BJ (cell line): ENCODE data around the gene PRKCH. TPM values are rescaled to one million over a fixed set of nuclear protein-coding genes. Genes with fewer than 3 reads are reported as not detected.

Source experiments
- CTCF ChIA-PET: fragments of 350-600 bp; formaldehyde crosslinking; extraction: SDS; loops from one replicate; lab custom pipeline; 2021; ENCODE audit warnings: antibody characterized with exemption, inconsistent platforms; lab: Yijun Ruan, JAX
- POLR2A ChIA-PET: fragments of 300-600 bp; sonication (Branson Sonifier 250); formaldehyde crosslinking; extraction: SDS; loops from one replicate; lab custom pipeline; 2021; ENCODE audit warnings: antibody characterized with exemption; lab: Charles Lee
- DNase-seq: peaks from one replicate; pipeline ENCODE4 v3.0.0-alpha.2; 2011; ENCODE audit warnings: low read depth
- H3K27me3 ChIP-seq: 2 replicates; pipeline ENCODE4 v1.6.0; 2011; ENCODE audit warnings: low read length; ENCODE audit not compliant: control insufficient read depth, insufficient read depth
- H3K36me3 ChIP-seq: 2 replicates; pipeline ENCODE4 v1.5.1; 2011; ENCODE audit warnings: low read length; ENCODE audit not compliant: control insufficient read depth, insufficient read depth
- H3K4me3 ChIP-seq: 2 replicates; pipeline ENCODE4 v1.5.1; 2011; ENCODE audit warnings: low read depth, mild to moderate bottlenecking, control low read depth, low read length
- CTCF ChIP-seq: IDR thresholded peaks from 2 replicates; pipeline ENCODE4 v1.5.1; 2011; ENCODE audit warnings: low read depth, mild to moderate bottlenecking, control low read depth, inconsistent platforms, low read length, moderate library complexity; ENCODE audit not compliant: insufficient read depth
- polyA plus RNA-seq: library from polyadenylated mRNA; depleted of rRNA; stranded (reverse); fragments of >200 nt; gene quantifications from 2 replicates; pipeline ENCODE4 v1.2.3, GENCODE V29; 2011

Gene PRKCH
- polyA plus RNA-seq, 1 experiment: 2.0 TPM

DNA sequence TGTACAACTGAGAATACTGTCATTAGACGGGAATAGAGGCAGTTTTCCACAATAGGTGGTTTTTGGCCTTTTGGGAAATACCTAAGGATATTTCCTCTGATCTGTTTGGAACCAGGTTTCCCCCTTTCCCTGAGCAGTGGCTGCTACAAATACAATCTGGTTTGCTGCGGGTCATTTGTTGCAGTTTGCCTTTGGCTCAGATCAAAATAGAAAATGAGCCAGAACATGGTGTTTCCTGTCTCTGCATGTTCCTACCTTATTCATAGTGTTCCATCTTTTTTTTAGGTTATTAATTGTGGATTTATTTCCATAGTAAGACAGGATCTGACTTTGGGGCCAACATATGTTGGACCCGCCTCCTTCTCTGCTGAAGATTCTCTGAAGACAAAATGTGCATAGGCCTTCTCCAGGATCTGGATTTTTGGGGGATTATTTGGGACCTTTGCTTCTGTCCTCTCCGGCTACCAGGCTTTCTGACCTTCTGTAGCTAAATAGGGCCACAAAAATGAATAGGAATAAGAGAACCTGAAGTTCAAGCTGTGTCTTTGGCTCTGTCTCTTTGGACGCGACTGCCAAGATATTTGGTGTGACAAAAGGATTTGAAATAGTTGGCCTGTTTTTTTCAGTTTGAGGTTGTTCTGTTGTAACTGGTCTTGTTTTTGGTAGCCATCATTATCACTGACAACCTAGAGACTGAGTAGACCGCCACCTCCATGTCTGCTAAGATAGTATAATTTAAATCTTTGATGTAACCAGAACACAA is 146.9 kb downstream of the PRKCH start:
- POLR2A ChIA-PET: no interaction called here
- CTCF ChIA-PET: interaction anchor here (3.2 kb wide), 1 partner anchor 369 kb away, joined by 9 read pairs; no protein-coding TSS in a partner anchor
- Histone ChIP-seq H3K36me3 (no peaks in the 10 kb centered on the region), H3K4me3 (no peak overlapping the region), H3K27me3 (no peaks in the 10 kb centered on the region)
- no peak for TF ChIP-seq CTCF
- no peak for DNase-seq

- ChIA-PET POLR2A (no interaction called here), CTCF (interaction anchor here (1.0 to 3.2 kb wide), 7 partner anchors 54 to 368 kb away, joined by 3 to 9 read pairs (median 3); no protein-coding TSS in a partner anchor)
- Histone ChIP-seq H3K36me3 (no peaks in the 10 kb centered on the region), H3K27me3 (no peaks in the 10 kb centered on the region), H3K4me3 (no peak overlapping the region)
- DNase-seq: no peak
- TF ChIP-seq CTCF: no peak
Observed at GRCh38 chr14:61469781-61470180, 148.4 kb downstream of the PRKCH start.

DNA sequence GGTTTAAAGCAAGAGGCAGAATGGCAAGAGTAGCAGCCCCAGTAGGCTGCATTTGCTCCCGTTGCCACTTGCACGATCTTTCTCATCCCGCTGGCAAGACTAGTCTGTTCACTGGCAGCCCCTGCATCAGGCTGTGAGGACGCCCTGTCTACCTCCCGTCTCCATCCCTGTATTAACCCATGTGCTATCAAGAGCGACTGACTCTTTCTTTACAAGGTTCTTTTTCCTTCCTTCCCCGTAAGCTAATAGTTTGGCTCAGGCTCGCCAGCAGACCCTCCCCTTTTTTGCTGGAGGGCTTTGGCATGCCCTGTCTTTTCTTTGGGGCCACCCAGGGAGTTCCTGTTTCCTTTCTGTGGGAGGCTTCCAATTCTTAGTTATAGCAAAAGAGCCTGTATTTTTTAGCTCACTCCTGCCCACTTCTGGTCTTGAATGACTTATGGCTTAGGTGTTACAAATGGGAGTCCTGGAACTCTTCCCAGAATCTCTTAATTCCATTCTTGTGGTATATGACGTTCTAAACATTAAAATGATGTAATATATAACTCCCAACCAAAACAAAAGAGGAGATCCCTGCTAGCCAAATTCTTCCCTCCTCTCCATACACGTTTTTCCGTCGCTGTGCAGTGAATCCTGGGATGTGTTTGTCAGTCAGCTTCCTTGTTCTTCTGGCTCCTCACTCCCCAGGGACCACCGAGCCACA is 149.0 kb downstream of the PRKCH start:
- CTCF ChIA-PET: interaction anchor here (1.0 to 3.2 kb wide), 9 partner anchors 53 to 367 kb away, joined by 3 to 9 read pairs (median 3); no protein-coding TSS in a partner anchor
- DNase-seq: peak; percentile 70
- peak; percentile 35 for TF ChIP-seq CTCF
- Histone ChIP-seq H3K36me3 (no peaks in the 10 kb centered on the region), H3K27me3 (no peaks in the 10 kb centered on the region), H3K4me3 (no peak overlapping the region)
- POLR2A ChIA-PET: interaction anchor here (1.2 kb wide), 1 partner anchor 236 kb away, joined by 4 read pairs; no protein-coding TSS in a partner anchor

DNA sequence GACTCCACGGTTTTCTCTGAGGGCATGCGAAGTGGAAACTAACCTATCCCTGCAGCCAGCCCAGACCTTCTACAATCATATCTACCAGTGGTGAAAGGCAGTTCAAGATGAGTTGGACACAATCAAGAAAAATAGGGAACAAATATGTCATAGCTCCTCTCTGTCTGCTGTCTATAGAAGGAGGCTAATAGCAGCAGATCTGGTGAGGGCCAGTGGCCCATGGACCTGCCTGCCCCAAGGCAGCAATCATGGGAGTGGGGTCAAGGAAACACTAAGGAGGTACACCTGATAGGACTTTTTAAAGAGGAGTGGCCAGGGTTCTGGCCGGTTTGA is 149.5 kb downstream of the PRKCH start:
- no peak for DNase-seq
- no peaks in the 10 kb centered on the region for H3K36me3 ChIP-seq
- no peak for TF ChIP-seq CTCF
- H3K27me3 ChIP-seq: no peaks in the 10 kb centered on the region
- no peak overlapping the region for H3K4me3 ChIP-seq
- ChIA-PET CTCF (interaction anchor here (1.0 to 3.2 kb wide), 9 partner anchors 53 to 366 kb away, joined by 3 to 9 read pairs (median 3); no protein-coding TSS in a partner anchor), POLR2A (interaction anchor here (1.1 to 1.2 kb wide), 2 partner anchors 225 to 235 kb away, joined by 4 to 5 read pairs; no protein-coding TSS in a partner anchor)
